ENCODE measurements around the gene RAB24.
"Not testable (repeated sequence)": the region's sequence is repeated elsewhere in the genome, so short reads cannot be mapped to it uniquely, and the experiment has no call there.

Gene RAB24

DNA sequence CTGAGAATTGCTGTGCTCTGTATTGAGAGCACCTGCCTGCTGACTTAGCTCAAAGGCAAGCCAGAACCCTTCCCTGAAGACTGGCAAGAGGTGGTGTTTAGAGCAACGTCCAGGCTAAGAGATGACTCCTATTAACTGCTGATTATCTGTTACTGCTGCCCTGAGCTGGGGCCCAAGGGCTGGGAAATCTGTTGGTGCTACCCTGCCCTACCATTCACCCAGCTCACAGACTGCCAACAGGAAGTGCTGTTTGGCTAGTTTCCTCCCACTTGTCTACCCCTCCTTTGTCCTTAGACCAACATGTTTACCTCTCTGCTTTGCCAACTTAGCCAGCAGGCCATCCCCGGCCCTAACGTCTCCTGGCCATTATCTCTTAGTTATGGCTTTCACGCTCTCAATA lies 6.9 kb downstream of the RAB24 start:
- DNase-seq (ENCODE audit: low read depth in 1 of 2, low spot score in 1 of 2) = no peak

DNA sequence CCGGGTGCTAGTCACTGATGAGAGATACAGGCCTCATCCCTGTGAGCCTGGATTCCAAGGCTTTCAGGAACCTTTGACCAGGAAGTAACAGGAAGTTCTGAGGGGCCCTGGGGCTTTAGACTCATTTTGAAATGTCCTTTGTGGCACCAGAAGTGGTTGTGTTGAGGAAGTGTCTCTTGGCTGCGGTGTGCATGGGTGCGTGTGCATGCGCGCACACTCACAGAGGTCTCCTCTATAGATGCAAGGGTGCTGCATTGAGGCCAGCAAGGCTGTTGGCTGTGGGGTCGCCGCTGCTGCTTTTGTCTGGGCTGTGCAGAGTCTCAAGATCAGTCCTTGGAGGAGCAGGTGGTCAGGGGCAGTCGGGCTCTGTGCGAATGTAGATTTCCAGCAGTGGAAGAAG lies 7.6 kb downstream of the RAB24 start:
- no peak for DNase-seq (ENCODE audit: low read depth in 1 of 2, low spot score in 1 of 2)

DNA sequence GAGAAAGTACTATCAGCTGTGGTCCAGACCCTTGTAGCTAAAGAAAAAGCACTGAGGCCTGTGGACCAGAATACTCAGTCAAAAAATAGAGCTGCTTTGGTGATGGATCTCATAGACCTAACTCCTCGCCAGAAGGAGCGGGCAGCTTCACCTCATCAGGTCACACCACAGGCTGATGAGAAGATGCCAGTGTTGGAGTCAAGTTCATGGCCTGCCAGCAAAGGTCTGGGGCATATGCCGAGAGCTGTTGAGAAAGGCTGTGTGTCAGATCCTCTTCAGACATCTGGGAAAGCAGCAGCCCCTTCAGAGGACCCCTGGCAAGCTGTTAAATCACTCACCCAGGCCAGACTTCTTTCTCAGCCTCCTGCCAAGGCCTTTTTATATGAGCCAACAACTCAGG lies 8.9 kb downstream of the RAB24 start:
- DNase-seq (ENCODE audit: low read depth in 1 of 2, low spot score in 1 of 2) = no peak

DNA sequence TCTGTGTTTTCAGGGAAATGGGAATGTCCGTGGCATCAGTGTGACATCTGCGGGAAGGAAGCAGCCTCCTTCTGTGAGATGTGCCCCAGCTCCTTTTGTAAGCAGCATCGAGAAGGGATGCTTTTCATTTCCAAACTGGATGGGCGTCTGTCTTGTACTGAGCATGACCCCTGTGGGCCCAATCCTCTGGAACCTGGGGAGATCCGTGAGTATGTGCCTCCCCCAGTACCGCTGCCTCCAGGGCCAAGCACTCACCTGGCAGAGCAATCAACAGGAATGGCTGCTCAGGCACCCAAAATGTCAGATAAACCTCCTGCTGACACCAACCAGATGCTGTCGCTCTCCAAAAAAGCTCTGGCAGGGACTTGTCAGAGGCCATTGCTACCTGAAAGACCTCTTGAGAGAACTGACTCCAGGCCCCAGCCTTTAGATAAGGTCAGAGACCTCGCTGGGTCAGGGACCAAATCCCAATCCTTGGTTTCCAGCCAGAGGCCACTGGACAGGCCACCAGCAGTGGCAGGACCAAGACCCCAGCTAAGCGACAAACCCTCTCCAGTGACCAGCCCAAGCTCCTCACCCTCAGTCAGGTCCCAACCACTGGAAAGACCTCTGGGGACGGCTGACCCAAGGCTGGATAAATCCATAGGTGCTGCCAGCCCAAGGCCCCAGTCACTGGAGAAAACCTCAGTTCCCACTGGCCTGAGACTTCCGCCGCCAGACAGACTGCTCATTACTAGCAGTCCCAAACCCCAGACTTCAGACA lies 9.5 kb downstream of the RAB24 start:
- DNase-seq (ENCODE audit: low read depth in 1 of 2, low spot score in 1 of 2) = no peak

DNA sequence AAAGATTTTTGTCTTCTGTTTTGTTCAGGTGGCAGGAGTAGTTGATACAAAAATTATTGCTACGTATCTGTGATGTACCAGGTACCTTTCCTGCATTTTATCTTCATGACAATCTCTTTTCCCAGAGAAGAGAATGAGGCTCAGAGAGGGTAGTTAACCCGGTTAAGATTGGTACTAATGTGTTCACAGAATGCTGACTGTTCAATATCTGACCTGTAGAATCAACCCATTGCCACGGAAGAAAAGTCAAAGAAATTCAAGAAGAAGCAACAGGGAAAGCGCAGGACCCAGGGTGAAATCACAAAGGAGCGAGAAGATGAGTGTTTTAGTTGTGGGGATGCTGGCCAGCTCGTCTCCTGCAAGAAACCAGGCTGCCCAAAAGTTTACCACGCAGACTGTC lies 11.8 kb downstream of the RAB24 start:
- no peak for DNase-seq (ENCODE audit: low read depth in 1 of 2, low spot score in 1 of 2)

DNA sequence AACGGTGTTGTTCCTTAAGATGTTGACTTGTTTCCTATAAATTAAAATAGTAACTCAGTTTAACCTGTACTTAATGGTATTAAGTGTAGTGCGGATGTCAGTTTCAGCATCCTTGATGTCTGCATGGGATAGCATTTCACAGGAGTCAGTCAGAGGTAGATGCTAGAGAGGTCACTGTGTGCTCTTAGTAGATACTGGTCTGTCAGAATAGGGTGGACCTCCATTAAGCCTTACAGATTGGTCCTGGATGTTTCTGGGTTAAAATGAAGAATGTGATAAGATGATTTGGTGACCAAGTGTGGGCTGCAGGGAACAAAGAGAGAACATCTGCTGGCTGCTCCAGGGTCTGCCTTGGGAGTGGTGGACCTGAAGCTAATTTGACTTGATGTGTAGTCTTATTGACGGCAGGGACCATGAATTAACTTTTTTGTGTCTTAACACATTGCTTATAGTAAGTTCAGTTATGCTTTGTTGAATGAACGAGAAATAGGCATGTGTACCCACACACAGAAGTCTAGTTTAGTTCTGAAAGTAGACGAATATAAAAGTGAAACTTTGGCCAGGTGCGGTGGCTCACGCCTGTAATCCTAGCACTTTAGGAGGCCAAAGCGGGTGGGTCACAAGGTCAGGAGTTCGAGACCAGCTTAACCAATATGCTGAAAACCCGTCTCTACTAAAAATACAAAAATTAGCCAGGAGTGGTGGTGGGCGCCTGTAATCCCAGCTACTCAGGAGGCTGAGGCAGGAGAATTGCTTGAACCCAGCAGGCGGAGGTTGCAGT lies 12.5 kb downstream of the RAB24 start:
- DNase-seq (ENCODE audit: low read depth in 1 of 2, low spot score in 1 of 2) = no peak

DNA sequence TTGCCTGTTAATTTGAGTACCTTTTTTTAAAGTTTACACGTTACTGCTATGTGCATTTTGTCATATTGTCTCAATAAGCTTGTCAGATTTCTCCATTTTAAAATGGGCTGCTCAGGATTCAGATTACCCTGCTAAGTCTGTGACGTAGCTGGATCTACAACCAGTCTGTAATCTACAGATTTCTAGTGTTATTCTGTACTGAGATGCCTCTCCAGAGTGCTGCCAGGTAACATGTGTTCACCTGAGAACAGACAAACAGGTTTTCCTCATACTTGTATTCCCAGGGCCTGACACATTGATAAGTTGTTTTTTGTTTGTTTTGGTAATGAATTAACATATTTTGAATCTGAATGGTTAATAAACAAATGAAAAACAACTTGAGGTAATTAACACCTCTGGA lies 15.3 kb downstream of the RAB24 start:
- DNase-seq (ENCODE audit: low read depth in 1 of 2, low spot score in 1 of 2) = no peak

DNA sequence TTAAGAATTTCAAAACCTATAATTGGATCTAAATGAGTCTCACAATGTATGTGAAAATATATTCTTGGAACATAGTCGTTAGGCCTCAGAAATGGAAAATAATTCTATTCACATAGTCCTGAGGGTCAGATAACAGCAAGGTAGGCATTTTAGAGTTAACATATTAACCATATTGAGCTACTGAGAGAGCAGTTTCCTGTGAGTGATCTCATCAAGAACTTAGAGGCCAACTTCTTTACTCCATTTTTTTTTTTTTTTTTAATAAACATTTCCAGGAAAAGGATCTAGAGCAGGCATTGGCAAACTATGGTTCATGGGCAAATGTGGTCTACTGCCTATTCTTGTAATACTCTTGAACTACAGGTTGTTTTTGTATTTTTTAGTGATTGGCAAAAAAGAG lies 26.6 kb downstream of the RAB24 start:
- no peak for DNase-seq (ENCODE audit: low read depth in 1 of 2, low spot score in 1 of 2)

DNA sequence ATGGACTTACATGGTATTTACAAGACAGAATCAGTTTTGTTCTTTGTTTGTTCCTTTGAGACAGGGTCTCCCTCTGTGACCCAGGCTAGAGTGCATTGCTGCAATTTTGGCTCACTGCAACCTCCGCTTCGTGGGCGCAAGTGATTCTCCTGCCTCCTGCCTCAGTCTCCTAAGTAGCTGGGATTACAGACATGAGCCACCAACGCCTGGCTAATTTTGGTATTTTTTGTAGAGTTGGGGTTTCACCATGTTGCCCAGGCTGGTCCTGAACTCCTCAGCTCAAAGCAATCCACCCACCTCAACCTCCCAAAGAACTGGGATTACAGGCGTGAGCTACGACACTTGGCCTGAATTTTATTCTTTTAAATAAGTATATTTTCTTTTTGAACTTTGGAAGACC lies 27.6 kb downstream of the RAB24 start:
- DNase-seq (ENCODE audit: low read depth in 1 of 2, low spot score in 1 of 2) = no peak

DNA sequence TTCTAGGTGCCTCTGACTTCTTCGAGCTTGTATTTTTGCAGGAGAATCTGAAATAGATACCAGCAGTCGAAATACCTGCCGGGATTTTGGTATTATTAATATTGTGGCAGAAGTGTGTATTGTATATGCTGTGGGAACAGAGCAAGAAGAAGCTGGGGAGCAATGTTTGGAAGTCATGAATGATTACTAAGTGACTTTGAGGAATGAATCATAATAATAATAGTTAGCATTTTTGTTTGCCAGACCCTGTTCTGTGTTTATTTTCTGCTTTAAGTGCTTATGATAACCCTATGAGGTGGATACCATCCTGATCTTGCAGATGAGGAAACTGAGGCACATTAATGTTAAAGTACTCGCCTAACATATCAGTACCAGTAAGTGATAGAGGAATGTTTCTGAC lies 32.4 kb downstream of the RAB24 start:
- no peak for DNase-seq (ENCODE audit: low read depth in 1 of 2, low spot score in 1 of 2)

DNA sequence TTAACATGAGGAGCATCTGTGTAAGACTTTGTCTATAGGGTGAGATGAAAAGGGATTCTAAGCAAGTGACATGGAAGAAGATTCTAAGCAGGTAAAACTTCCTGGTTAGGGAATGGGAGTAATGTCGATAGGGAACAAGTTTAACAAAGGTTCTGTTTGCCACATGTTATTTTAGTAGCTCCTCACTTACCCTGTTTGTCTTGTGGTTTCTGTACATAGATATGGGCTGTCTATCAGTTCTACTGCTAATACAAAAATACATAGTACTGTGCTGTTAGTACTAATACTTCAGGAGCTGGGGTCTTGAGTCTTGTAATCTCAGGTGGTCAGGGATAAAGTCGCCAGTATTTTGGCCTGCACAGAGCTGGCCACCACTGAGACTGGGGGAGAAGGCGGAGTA lies 32.9 kb downstream of the RAB24 start:
- DNase-seq (ENCODE audit: low read depth in 1 of 2, low spot score in 1 of 2) = no peak

DNA sequence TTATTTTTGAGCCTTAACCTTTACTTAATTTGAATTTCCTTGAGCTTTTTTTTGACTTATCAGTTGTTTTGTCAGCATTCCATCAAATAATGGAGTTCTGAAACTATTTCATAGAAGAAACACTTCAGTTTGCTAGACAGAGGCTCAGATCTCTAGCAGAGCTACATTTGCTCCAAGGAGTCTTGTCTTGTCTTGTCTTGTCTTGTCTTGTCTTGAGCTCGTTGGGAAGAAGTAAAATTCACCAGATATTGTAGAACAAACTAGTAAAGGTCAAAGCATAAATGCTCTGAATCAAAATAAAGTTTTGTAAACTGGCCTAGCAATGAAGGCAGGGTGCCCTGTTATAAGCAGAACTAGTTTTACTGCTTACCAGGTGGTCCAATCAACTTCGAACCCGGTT lies 33.5 kb downstream of the RAB24 start:
- no peak for DNase-seq (ENCODE audit: low read depth in 1 of 2, low spot score in 1 of 2)

DNA sequence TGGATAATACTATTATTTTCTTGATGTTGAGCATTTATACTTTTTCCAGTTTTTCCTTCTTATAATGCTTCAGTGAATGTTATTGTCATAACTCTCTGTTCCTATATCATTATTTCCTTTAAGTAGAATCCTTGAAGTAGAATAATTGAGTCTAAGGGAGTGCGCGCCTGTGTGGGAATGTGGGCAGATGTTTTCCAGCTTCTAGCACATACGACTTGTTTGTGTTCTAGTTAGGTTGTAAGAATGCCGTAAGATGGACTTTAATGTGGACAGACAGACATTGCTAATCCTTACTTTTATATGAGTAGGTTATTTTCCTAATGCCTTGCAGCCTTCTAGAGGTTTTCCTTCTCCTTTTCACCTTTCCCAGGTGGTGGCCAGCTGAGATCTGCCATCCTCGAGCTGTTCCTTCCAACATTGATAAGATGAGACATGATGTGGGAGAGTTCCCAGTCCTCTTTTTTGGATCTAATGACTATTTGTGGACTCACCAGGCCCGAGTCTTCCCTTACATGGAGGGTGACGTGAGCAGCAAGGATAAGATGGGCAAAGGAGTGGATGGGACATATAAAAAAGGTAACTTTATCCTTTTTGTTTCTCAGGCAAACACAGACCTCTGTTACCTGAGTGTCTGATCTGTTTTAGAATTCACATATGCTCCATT lies 34.2 kb downstream of the RAB24 start:
- no peak for DNase-seq (ENCODE audit: low read depth in 1 of 2, low spot score in 1 of 2)

DNA sequence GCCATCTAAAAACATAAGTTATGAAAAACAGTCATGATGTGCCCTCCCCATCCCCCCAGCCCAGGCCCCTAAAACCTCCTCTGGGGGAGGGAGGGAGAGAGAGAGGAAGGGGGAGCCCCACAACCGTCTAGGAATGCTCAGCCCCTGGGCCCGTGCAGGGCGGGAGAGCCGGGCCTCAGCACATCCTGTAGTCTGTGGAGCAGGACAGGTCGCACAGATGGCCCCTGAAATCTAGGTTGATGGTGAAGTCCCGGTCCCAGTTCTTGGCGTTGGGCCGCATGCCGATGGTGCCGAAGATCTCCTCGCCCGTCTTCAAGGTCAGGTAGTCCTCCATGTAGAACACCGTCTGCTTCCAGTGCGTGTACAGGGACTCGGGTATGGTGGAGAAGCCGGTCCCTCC lies 38.1 kb downstream of the RAB24 start:
- no peak for DNase-seq (ENCODE audit: low read depth in 1 of 2, low spot score in 1 of 2)

DNA sequence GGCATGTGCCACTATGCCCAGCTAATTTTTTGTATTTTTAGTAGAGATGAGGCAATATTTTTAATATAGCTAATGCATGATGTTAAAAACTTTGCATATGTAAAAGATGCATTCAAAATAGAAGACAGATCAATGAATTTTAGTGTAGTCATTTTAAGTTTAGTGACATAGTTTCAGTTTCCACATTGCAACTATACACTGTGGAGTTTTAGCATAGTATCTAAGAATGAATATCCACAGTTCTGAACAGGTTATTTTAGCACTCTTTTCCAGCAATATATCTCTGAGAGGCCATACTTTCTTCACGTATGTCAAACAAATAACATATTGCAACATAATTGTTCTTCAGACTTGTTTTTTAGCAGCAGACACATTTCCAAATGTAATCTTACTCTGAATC lies 39.3 kb downstream of the RAB24 start:
- DNase-seq (ENCODE audit: low read depth in 1 of 2, low spot score in 1 of 2) = no peak

DNA sequence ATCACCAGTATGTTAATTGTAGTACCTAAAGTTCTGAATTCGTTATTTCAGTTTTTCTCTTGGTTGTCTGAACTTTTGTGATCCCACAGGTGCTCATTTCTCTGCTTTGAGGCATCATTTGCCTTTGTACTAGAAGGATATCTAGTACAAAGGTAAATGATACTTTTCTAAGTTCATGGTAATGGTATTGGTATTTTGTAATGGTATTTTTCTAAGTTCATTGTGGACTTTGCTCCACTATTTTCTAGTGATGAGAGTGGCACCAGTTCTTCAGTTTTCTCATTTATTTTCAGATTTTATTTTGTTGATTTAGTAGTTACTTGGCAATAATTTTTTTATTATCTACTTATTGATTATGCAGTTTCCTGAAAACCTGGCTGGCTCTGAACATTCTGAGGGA lies 42.0 kb downstream of the RAB24 start:
- no peak for DNase-seq (ENCODE audit: low read depth in 1 of 2, low spot score in 1 of 2)

DNA sequence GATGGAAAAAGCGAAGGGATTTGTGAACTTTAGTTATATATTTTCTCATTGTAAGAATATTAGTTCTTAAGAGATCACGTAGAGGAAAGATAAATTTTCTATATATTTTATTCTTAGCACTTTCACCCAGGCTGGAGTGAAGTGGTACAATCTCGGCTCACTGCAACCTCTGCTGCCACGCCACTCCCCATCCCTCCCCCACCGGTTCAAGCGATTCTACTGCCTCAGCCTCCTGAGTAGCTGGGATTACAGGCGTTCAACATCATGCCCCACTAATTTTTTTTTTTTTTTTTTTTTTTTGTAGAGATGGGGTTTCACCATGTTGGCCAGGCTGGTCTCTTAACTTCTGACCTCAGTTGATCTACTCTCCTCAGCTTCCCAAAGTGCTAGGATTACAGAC lies 42.6 kb downstream of the RAB24 start:
- no peak for DNase-seq (ENCODE audit: low read depth in 1 of 2, low spot score in 1 of 2)

DNA sequence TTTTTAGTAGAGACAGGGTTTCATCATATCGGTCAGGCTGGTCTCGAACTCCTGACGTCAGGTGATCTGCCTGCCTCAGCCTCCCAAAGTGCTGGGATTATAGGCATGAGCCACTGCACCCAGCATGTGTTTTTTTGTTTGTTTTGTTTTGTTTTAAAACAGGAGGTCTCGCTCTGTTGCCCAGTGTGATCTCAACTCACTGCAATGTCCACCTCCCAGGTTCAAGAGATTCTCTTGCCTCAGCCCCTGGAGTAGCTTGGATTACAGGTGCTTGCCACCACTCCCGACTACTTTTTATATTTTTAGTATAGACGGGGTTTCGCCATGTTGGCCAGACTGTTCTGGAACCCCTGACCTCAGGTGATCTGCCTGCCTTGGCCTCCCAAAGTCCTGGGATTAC lies 44.8 kb downstream of the RAB24 start:
- not testable (repeated sequence) for DNase-seq (ENCODE audit: low read depth in 1 of 2, low spot score in 1 of 2)

DNA sequence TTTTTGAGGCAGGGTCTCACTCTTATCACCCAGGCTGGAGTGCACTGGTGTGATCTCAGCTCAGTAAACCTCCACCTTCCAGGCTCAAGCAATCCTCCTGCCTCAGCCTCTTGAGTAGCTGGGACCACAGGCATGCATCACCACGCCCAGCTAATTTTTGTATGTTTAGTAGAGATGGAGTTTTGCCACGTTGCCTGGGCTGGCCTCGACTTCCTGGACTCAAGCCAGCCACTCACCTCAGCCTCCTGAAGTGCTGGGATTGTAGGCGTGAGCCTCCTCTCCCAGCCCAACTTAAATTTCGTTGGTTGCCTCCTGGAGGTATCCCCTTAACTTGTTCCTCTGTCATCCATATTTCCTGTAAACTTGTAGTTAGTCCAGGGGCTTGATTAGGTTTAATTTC lies 47.2 kb downstream of the RAB24 start:
- no peak for DNase-seq (ENCODE audit: low read depth in 1 of 2, low spot score in 1 of 2)

DNA sequence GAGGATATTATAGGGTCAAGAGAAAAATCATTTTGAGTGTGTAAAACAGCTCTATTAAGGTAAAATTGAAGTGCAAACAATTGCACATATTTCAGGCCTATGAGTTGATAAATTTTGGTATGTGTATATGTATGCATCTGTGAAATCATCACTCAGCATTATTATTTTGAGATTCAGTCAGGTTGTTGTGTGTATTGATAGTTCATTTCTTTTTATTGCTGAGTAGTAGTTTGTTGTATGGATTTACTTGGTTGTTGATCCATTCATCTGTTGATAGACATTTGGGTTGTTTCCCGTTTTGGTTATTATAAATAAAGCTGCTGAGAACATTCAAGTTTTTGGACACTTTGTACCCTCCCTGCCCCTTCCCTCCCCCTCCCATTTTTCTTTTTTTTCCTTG lies 50.3 kb downstream of the RAB24 start:
- DNase-seq (ENCODE audit: low read depth in 1 of 2, low spot score in 1 of 2) = no peak

All from activated T-helper 1 cell treated with anti-CD3 and anti-CD28 coated beads, Interleukin-2, amount 50 U/mL, for 16 hours (primary cell).